ENCODE measurements around the gene NR4A1. TPM values are rescaled to one million over a fixed set of nuclear protein-coding genes. Genes with fewer than 3 reads are reported as not detected.

The NR4A1 gene
- total and polyA plus RNA-seq, 2 of the 13 experiments (the other 11 are each of a cell fraction or from before 2014, with no cell fraction given): 5.7 to 15.2 TPM

- TF ChIP-seq, protein P1, sequence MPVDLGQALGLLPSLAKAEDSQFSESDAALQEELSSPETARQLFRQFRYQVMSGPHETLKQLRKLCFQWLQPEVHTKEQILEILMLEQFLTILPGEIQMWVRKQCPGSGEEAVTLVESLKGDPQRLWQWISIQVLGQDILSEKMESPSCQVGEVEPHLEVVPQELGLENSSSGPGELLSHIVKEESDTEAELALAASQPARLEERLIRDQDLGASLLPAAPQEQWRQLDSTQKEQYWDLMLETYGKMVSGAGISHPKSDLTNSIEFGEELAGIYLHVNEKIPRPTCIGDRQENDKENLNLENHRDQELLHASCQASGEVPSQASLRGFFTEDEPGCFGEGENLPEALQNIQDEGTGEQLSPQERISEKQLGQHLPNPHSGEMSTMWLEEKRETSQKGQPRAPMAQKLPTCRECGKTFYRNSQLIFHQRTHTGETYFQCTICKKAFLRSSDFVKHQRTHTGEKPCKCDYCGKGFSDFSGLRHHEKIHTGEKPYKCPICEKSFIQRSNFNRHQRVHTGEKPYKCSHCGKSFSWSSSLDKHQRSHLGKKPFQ (CRISPR knock-in tag; IDR thresholded peaks at IDR 0.05; ENCODE audit: insufficient replicate concordance): peak; percentile 99
- TF ChIP-seq SMC3 (IDR thresholded peaks at IDR 0.05; ENCODE audit: low read length) (no peak), TOE1 (CRISPR knock-in tag; IDR thresholded peaks at IDR 0.05) (no peak), ZNF264 (CRISPR knock-in tag; IDR thresholded peaks at IDR 0.05) (peak; percentile 98), ZNF354B (CRISPR knock-in tag; IDR thresholded peaks at IDR 0.05) (no peak), ZNF746 (CRISPR knock-in tag; IDR thresholded peaks at IDR 0.05) (peak; percentile 63), HNF4G (IDR thresholded peaks at IDR 0.05; ENCODE audit: borderline replicate concordance, low read depth, low read length) (peak; percentile 36; the same call in 1 of the 2 replicates), HNF4G (CRISPR knock-in tag; IDR thresholded peaks at IDR 0.05; ENCODE audit: borderline replicate concordance, low read depth) (peak; percentile 57; the same call in 1 of the 2 replicates), RARA (CRISPR knock-in tag; IDR thresholded peaks at IDR 0.05) (peak; percentile 85), ZFP91 (CRISPR knock-in tag; IDR thresholded peaks at IDR 0.05; ENCODE audit: borderline replicate concordance) (peak; percentile 40; the same call in 1 of the 2 replicates), NR2F2 (IDR thresholded peaks at IDR 0.05; ENCODE audit: borderline replicate concordance, low read depth) (peak; percentile 75; the same call in 1 of the 2 replicates), ZBTB43 (CRISPR knock-in tag; conservative IDR thresholded peaks at IDR 0.05) (0 out of 2 replicates have a peak, but pooled peaks have one; percentile 59), SAP130 (CRISPR knock-in tag; IDR thresholded peaks at IDR 0.05; ENCODE audit: low read depth) (peak; percentile 68), CREM (IDR thresholded peaks at IDR 0.05) (peak; percentile 38; the same call in 1 of the 2 replicates), CREM (CRISPR knock-in tag; IDR thresholded peaks at IDR 0.05) (no peak), ZSCAN21 (CRISPR knock-in tag; IDR thresholded peaks at IDR 0.05; ENCODE audit: borderline replicate concordance) (peak; percentile 54; the same call in 1 of the 2 replicates), ZNF501 (CRISPR knock-in tag; IDR thresholded peaks at IDR 0.05) (peak; percentile 72; the same call in 1 of the 2 replicates), FOXP1 (IDR thresholded peaks at IDR 0.05) (no peak), FOXP1 (CRISPR knock-in tag; IDR thresholded peaks at IDR 0.05) (peak; percentile 66), SMYD3 (CRISPR knock-in tag; IDR thresholded peaks at IDR 0.05) (0 out of 2 replicates have a peak, but pooled peaks have one; percentile 50), ZFX (CRISPR knock-in tag; IDR thresholded peaks at IDR 0.05; ENCODE audit: low read depth) (peak; percentile 44; the same call in 1 of the 2 replicates), NFYB (CRISPR knock-in tag; IDR thresholded peaks at IDR 0.05) (no peak), PRPF4 (IDR thresholded peaks at IDR 0.05; ENCODE audit: low read depth, low read length, poor library complexity, severe bottlenecking) (no peak), FOXO1 (CRISPR knock-in tag; IDR thresholded peaks at IDR 0.05) (peak; percentile 73; the same call in 1 of the 2 replicates), PHF8 (CRISPR knock-in tag; IDR thresholded peaks at IDR 0.05) (peak; percentile 31; the same call in 1 of the 2 replicates), ZNF33A (CRISPR knock-in tag; IDR thresholded peaks at IDR 0.05; ENCODE audit: borderline replicate concordance) (0 out of 2 replicates have a peak, but pooled peaks have one; percentile 38), SP5 (CRISPR knock-in tag; IDR thresholded peaks at IDR 0.05; ENCODE audit: borderline replicate concordance, low read depth) (peak; percentile 40; the same call in 1 of the 2 replicates), ESRRA (CRISPR knock-in tag; IDR thresholded peaks at IDR 0.05; ENCODE audit: low read depth) (peak; percentile 85)
Measured at GRCh38 chr12:52082026-52082668, 30.9 kb downstream of the NR4A1 start (continued).

Measured in HepG2 (cell line).